Hypothalamus (tissue), 51 donors: ENCODE data around the gene BGLAP.

Experiments used
- DNase-seq, 51 donors: peaks; one replicate each; lab custom pipeline; 2025; lab: John Stamatoyannopoulos, UW

The BGLAP gene

DNA sequence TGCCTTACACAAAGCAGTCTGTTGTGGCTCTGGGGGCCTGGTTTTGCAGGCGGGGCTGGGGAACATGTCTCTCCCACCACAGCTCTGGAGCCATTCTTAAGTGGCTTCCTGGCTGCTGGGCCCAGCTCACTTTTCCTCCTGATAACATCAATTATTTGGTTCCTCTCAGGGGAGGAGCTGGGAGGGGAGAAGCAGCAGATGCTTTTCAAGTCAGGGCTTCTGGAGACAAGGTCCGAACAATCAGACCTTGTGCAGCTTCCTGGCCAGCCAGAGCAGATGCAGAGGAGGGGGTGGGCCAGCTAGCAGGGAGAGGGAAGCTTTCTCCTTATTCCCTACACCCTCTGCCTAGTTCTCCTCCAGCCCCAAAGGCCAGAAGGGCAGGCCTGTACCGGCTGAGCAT, 9.5 kb downstream of the BGLAP start:
- peak in 8 of 51 donors; percentile 13 to 43 (median 29) for DNase-seq

DNA sequence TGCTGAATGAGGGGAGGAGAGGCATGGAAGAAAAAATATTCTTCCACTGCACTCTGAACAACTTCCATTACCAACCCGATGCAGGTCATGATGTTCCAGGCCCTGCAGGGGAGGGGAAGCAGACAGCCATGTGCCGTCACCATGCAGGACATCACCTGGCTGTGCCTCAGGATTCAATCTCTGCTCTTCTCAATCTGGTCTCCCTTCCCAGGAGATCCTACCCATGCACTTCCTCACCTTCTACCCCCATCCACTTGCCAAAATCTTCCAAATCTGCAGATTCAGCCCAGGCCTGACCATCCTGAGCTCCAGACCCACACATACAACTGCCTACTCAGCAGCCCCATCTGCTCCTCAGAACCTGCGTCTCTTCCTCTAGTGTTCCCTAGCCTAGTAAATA, 11.7 kb downstream of the BGLAP start:
- DNase-seq = no peak

- DNase-seq = peak in 5 of 51 donors; percentile 9 to 20 (median 10)
Measured at GRCh38 chr1:156257711-156258110, 15.7 kb downstream of the BGLAP start.

DNA sequence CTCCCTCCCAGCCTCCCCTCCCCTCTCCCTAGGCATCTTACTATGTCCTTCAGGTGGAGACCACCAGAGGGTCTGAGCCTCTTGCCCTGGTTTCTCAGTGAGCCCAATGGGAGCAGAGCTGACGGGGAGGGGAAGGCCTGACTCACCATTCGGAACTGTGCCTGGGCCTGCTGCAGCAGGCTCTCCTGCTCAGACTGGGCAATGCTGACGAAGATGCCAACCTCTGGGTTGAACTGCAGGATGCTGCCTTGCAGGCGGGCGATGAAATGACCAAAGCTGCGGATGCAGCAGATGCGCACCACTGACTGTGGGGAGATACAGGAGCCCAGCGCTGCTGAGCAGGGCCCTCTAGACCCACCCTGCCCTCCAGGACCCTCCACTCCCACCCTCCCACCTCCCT, 16.9 kb downstream of the BGLAP start:
- no peak for DNase-seq

- peak in 24 of 51 donors; percentile 27 to 73 (median 50) for DNase-seq
Measured at GRCh38 chr1:156259805-156260204, 17.8 kb downstream of the BGLAP start.

GRCh38 chr1:156260896-156261295, 18.9 kb downstream of the BGLAP start:
- DNase-seq = peak in 19 of 51 donors; percentile 25 to 72 (median 53)

- peak in 1 of 51 donors; percentile 22 for DNase-seq
Measured at GRCh38 chr1:156262461-156263287, 20.7 kb downstream of the BGLAP start.

- no peak for DNase-seq
Measured at GRCh38 chr1:156263288-156263655, 21.3 kb downstream of the BGLAP start.

DNA sequence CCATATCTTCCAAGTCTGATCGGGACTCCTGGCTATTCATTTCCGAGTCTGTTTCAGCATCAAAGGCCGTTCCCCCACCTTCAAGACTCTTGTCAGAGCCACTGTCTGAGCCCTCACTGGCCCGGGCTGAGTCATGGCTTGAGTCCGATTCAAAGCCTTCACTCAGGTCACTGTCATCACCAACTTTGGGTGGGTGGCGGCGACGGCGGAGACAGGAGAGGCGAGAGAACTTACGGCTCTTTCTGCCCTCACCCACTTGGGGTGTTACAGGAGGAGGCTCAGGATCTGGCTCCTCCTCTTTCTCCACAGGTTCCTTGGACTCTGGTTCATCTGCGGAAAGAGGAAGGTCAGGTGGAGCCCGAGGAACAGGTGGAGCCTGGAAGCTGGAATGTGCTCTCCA, 24.1 kb downstream of the BGLAP start:
- DNase-seq = no peak

DNA sequence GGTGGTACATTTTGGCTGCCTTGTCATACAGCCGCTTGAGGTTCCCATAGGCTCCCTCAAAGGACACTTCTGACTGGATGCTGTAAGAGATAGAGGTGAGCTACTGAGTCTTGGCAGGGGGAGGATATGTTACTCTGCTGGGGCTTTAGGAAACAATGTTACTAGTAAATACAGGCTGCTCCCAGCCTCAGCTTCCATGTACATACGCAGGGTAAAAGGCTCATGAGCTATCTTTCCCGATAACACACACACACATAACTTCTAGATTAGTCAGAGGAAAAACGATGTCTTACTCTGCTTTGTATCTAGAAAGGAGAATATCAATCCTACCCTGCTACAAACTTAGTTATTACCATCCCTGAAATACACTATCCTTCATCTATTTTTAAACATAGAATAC, 26.4 kb downstream of the BGLAP start:
- DNase-seq = no peak

GRCh38 chr1:156270314-156270713, 28.3 kb downstream of the BGLAP start:
- no peak for DNase-seq

DNA sequence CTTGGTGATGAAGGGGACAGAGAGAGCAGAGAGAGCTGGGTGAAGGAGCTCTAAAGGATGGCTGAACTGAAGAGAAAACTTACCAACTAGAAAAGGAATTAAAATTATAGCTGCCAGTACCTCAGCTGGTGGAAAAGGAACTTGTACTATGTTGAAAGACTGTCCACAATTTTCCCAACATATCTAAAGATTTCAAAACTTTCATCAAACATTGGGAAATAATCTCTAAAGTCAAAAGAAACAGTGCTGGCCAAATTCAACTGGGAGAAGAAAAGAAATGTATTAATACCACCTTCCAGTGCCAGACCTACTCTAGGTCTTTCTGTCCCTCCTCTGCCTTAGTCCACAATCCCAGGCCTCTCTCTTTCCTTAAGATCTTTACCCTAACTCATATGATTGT, 34.5 kb downstream of the BGLAP start:
- DNase-seq = no peak

- DNase-seq = no peak
Measured at GRCh38 chr1:156276966-156277381, 35.0 kb downstream of the BGLAP start.

DNA sequence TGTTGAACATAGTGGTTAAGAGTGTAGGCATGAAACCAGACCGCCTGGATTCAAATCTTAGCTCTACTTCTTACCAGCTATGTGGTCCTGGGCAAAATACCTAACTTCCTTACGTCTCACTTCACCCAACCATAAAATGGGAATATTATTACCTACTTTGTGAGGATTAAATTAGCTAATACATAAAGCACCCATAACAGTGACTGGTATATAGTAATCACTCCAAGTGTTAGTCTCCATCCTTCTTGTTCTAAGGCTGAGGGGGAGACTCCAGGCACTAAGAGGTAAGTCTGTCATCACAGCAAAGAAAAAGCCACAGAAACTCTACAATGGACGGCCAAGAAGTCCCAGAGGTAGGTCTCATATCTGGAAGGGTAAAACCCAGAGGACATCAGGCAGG, 37.9 kb downstream of the BGLAP start:
- no peak for DNase-seq

DNA sequence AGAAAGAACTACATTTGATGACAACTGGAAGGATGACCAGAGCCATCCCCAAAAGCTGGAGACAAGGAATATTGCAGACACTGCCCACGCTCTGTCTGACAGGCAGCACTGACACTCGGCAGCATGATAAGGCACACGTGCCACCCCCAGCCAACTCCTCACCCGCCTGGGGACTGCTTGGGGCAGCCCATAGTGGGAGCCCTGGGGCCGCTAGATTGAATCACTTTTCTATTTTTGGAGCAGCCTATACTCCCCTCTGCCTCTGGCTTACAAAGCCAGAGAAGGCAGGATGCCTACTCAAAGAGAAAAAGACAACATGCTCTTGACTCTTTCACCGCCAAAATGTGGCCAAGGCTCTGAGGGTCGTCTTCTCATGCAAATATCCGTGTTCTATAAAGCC, 39.3 kb downstream of the BGLAP start:
- peak in 1 of 51 donors; percentile 70 for DNase-seq

- peak in 5 of 51 donors; percentile 15 to 47 (median 24) for DNase-seq
Measured at GRCh38 chr1:156281693-156282478, 39.9 kb downstream of the BGLAP start.

GRCh38 chr1:156282479-156283222, 40.7 kb downstream of the BGLAP start, which contains the start of gene SMG5:
SMG5 (minus strand) TSS chr1:156282825; CDS start chr1:156282680, 145 bp downstream.
- peak; percentile 43 to 97 (median 90) for DNase-seq

- DNase-seq = no peak
Measured at GRCh38 chr1:156283521-156283920, 41.5 kb downstream of the BGLAP start.

GRCh38 chr1:156284112-156284511, 42.1 kb downstream of the BGLAP start, which contains the start of gene TMEM79:
TMEM79 (plus strand) TSS chr1:156284325; CDS start chr1:156285227, 902 bp downstream.
- DNase-seq = no peak

- no peak for DNase-seq
Measured at GRCh38 chr1:156284757-156285156, 42.8 kb downstream of the BGLAP start.

GRCh38 chr1:156285437-156285836, 43.5 kb downstream of the BGLAP start:
- DNase-seq = no peak
